OCI-LY7 (cell line): ENCODE results near the gene OPCML.

ENCODE experiments used
- CTCF ChIP-seq: fragments of 200-600 bp; sonication (generic); conservative IDR thresholded peaks from 2 replicates; pipeline ENCODE4 v1.5.1; 2014; ENCODE audit warnings: mild to moderate bottlenecking, antibody characterized with exemption, low read length, moderate library complexity, mixed read lengths
- EZH2phosphoT487 ChIP-seq: fragments of 200-600 bp; sonication (generic); IDR thresholded peaks from 2 replicates; pipeline ENCODE4 v1.6.1; 2018; ENCODE audit warnings: low read depth, borderline replicate concordance, mild to moderate bottlenecking, mixed run types, antibody characterized with exemption, low read length, moderate library complexity, mixed read lengths

- TF ChIP-seq CTCF (no peak), EZH2phosphoT487 (no peak)
These were observed 25.1 kb downstream of the OPCML start for GRCh38 chr11:133507185-133507584.
